Suprapubic skin (tissue), 3 donors: ENCODE results near the gene IL2RG.

Experiments
- EP300 ChIP-seq: sonication (generic); formaldehyde crosslinking; IDR thresholded peaks from one replicate; pipeline ENCODE4 v1.6.1; 2017; ENCODE audit warnings: antibody characterized with exemption
- POLR2A ChIP-seq, 2 donors: fragments of 450-650 bp; IDR thresholded peaks; one replicate each; pipeline ENCODE4 v1.6.1; 2017; ENCODE audit warnings: antibody characterized with exemption in 2 of 2, mild to moderate bottlenecking in 2 of 2, moderate library complexity in 2 of 2
- TF ChIP-seq, protein P1 (sequence below), 2 donors: fragments of 200-600 bp in 1 of 2; fragments of 450-650 bp in 1 of 2; sonication (generic) in 1 of 2; IDR thresholded peaks; one replicate each; pipeline ENCODE4 v1.5.1; 2016 to 2019; ENCODE audit warnings: antibody characterized with exemption in 2 of 2, mild to moderate bottlenecking in 1 of 2, moderate library complexity in 1 of 2

DNA sequence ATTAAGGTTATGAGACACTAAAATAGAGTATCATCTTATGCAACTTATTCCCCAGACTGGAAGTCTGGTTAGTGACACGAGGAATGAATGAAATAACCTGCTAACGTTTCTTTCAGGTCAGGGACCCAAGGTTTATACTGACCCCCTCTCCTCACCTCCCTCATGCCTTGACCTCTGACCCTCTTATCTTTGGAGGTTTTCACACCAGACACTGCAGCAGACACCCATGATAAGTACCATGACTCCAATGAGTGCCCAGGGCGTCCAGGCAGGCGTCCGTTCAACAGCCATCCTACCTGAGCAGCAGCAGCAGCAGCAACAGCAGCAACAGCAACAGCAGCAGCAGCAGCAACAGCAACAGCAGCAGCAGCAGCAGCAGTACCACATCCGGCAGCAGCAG lies 29.1 kb upstream of the IL2RG start:
- TF ChIP-seq POLR2A (IDR thresholded peaks at IDR 0.05): no peak
- TF ChIP-seq EP300: no peak
- TF ChIP-seq, protein P1, sequence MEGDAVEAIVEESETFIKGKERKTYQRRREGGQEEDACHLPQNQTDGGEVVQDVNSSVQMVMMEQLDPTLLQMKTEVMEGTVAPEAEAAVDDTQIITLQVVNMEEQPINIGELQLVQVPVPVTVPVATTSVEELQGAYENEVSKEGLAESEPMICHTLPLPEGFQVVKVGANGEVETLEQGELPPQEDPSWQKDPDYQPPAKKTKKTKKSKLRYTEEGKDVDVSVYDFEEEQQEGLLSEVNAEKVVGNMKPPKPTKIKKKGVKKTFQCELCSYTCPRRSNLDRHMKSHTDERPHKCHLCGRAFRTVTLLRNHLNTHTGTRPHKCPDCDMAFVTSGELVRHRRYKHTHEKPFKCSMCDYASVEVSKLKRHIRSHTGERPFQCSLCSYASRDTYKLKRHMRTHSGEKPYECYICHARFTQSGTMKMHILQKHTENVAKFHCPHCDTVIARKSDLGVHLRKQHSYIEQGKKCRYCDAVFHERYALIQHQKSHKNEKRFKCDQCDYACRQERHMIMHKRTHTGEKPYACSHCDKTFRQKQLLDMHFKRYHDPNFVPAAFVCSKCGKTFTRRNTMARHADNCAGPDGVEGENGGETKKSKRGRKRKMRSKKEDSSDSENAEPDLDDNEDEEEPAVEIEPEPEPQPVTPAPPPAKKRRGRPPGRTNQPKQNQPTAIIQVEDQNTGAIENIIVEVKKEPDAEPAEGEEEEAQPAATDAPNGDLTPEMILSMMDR (IDR thresholded peaks at IDR 0.05): no peak
